HG03159 (cell line): ENCODE measurements around the gene CYP3A5.
"Not testable (repeated sequence)": the region's sequence is repeated elsewhere in the genome, so short reads cannot be mapped to it uniquely, and the experiment has no call there.

Experiments
- ATAC-seq: cut with Tn5 transposase; IDR thresholded peaks from one replicate; pipeline ENCODE4 v1.9.1; 2021; ENCODE audit warnings: mild to moderate bottlenecking, moderate library complexity; ENCODE audit not compliant: unreplicated experiment

CYP3A5 gene

DNA sequence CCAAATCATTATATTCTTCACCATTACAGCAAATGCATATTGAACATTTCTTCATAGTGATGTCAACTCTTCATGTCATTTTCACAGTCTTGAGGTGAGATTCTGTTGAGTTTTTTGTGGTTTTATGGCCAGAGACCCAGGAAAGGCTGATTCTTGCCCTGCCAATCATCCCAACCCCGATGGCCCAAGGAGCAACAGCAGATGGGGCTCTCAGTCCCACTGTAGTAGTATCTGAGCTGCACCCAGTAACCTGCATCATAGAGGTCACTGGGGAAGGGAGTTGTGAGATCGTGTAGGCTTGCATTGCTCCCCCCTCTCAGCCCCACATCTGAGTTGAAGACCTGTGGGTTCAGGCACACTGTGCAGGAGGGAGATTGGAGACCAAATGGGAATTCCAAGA is 36.3 kb downstream of the CYP3A5 start:
- no peak for ATAC-seq

DNA sequence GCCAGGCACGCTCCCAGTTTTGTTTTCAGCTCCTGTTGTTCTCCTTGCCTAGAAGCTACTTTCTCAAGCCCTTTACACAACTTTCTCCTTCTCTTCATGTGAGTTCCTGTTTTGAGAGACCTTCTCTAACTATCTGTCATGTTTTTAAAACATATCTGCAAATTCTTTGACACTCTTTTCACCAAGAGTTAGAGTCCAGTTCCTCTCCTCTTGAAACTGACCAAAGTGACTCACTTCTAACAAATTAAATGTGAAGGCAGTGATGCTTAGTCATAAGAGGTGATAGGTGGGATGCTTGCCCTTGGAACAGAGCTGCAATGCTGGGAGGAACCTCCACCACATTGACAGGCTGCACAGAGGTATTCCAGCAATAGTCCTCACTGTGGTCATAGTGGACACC is 37.8 kb downstream of the CYP3A5 start:
- no peak for ATAC-seq

- no peak for ATAC-seq
These were observed 40.5 kb downstream of the CYP3A5 start for GRCh38 chr7:99639267-99639666.

GRCh38 chr7:99638731-99639130 is 41.1 kb downstream of the CYP3A5 start:
- ATAC-seq = no peak

GRCh38 chr7:99637414-99637813 is 42.4 kb downstream of the CYP3A5 start:
- not testable (repeated sequence) for ATAC-seq

DNA sequence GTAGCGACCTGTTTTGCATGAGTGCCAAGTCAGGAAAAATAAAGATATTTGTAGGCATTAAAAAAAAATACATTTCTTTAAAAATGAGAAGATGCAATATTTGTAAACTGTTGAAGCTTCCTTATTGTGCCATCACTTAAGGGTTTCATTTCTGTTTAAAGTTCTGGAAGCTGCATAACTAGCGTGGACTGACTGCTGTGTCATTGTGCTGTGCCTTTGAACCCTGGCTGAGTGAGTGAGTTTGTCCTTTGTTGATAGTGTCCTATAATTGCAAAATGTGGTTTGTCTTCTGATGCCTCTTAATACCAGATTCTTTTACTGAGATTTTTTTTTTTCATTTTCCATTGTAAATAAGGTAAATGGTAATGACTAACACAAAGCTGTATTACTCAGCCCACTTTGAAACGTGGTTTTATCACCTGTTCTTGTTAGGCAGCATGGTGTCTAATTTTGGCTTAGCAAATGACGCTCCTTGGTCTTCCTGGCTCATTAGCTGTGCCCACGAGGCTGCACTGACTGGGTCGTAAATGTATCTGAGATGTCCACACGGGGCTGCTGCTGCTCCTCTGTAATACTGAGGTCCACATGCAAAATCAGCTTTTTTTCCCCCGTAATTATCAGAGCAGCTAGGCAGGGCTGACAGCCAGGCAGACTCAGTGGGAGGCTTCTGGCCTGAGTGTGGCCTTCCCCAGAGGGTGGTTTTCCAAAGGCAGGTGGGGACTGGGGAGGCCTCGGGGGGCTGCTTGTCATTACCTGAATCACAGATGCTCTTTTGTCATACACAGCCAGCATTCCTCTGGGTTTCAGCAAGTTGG is 48.3 kb downstream of the CYP3A5 start:
- ATAC-seq = no peak

DNA sequence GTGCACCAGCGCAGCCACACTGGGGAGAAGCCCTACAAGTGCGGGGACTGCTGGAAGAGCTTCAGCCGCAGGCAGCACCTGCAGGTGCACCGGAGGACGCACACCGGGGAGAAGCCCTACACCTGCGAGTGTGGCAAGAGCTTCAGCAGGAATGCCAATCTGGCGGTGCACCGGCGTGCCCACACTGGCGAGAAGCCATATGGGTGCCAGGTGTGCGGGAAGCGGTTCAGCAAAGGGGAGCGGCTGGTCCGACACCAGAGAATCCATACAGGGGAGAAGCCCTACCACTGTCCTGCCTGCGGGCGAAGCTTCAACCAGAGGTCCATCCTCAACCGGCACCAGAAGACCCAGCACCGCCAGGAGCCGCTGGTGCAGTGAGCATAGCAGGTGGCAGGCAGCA is 50.2 kb downstream of the CYP3A5 start:
- no peak for ATAC-seq

DNA sequence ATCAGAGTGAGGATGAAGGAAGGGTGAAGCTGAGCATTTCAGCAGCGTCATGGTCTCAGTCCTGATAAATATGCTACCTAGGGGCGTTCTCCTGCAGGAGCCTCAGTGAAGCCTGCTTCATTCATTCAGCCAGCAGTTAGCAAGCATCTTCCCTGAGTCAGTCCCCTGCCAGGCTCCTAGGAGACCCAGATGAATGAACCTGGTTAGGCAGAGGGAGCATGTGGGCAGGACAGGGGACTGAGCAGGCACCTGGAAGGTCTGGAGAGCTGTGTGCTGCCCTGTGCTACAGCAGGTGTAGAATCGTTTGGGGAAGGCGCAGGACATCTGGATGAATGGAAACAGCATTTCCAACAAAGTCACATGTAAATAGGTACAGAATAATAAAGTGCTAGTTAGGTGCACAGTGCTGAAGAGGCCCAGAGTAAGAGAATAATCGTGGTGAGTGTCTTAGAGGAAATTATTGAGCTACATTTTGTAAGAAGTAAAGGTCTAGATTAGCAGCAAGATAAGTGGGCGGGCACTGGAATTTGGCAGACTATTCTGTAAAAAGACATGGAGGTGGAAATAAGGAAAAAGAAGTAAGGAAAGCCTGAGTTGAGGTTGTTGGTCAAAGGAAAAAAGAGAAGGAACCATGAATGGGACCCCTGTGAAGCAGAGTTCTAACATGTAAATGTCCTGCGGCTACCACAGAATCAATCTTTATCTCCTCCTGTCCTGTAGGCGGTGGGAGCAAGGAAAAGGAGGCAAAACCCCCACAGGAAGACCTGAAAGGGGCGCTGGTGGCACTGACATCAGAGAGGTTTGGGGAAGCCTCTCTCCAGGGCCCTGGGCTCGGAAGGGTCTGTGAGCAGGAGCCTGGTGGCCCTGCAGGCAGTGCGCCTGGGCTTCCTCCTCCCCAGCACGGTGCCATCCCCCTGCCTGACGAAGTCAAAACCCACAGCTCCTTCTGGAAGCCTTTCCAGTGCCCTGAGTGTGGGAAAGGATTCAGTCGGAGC is 51.0 kb downstream of the CYP3A5 start:
- ATAC-seq = no peak

- no peak for ATAC-seq
These were observed 52.3 kb downstream of the CYP3A5 start for GRCh38 chr7:99627513-99627912.

- ATAC-seq = no peak
These were observed 53.1 kb downstream of the CYP3A5 start for GRCh38 chr7:99626661-99627060.

DNA sequence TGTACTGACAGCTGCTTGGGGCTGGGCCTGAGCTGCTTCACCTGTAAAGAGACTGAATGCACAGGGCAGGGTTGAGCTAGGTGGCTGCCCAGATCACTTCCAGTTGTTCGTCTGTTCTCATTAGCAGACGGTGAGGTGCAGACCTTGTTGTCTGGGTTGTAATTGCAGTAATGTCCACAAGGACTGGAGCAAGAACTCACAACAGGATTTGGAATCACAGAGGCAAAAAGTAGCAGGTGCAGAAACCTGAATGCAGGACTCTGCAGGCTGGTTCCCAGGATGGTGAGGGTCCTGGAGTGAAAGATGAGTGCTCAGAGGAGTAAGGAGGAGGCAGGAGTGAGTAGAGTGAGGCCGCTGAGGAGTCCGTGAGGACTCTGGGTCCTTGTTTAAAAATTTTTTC is 53.8 kb downstream of the CYP3A5 start:
- ATAC-seq = no peak

DNA sequence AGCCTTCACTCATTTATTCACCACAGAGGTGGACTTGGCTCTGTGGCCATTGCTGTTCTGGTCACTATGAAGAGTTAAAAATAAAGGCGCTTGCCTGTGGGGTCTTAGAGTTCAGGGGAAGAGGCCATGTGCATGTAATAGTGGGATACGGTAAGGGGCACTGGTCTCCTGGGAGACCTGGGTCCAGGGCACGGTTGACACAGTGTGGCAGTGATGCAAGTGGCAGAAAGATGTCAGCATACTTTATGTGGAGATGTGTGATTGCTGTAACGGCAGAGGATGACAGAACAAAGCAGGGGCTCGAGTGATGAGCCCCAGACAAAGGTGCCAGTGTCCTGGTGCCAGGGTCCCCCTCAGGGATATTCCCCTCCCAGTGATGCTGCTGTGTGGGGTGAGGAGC is 54.5 kb downstream of the CYP3A5 start:
- no peak for ATAC-seq

DNA sequence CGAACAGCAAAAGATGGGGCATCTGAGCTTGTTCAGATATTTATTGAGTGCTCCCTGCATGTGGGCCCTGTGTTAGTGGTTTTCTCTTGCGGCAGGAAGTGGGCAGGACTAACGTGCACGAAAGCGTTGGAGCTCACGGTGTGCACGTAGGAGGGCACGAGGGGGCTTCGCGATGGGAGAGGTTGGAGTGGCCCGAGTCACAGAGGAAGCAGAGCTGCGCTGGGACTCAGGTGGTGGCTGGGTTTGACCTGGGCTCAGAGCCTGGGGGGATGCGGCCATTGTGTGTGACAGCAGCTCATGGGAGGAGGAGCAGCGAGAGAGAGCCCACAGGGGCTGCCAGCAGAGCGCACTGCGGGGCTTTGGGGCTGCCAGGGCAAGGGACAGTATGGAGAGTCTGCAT is 55.3 kb downstream of the CYP3A5 start:
- no peak for ATAC-seq

DNA sequence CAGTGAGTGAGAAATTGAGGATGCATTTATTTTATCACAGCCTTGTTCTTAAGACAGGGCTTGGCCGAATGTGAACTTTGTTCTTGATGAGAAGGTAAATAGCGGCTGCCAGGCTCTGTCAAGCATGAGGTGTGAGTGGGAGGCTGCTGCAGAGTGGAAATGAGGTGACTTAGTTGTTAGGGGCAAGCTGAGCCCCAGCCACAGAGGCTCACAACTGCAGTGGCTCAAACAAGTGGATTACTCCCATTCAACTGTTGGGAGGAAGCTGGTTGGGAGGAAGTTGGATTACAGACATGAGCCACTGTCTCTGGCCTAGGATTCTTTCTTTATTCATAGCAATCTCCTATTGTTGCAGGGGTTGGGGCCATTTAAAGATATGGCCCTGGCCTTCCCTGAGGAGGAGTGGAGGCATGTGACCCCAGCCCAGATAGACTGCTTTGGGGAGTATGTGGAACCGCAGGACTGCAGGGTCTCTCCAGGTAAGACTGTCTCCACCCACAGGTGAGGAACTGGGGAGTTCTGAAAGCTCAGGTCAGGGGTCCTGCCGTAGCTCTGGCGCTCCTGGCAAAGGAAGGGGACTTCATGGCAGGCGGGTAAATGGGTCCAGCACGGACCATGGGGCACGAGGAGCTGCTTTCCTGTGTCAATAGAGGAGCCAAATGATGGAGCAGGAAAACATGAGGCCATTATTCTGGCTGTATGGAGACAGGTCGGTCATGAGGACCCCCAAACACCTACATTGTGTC is 55.9 kb downstream of the CYP3A5 start:
- ATAC-seq = no peak

DNA sequence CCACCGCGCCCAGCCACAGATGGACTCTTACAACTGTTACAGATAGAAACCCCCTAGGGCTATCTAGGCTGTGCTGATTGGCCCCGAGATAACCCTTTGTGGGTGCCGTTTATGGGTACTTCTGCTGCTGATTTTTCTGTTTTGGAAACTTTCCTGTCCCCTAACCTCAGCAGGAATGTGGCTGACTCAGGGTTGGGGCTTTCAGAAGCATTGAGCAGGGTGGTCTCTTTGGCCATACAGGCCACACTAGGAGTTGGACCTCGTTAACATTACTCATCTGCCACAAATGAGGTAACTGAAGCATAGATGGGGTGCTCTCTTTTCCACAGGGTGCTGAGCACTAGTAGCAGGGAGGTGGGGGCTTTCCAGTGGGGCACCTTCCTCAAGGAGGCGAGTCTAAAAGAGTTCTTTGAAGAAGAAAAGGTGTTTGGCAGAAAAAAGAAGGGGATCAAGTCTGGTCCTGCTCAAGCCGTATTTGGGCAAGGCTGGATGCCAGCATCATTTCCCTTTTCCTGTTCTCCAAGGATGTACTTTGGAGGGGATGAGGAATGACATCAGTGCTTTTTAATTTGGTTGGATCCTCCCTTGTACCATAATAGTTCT is 56.6 kb downstream of the CYP3A5 start:
- ATAC-seq = no peak

- ATAC-seq = no peak
These were observed 57.2 kb downstream of the CYP3A5 start for GRCh38 chr7:99622596-99622995.

- ATAC-seq = no peak
These were observed 58.5 kb downstream of the CYP3A5 start for GRCh38 chr7:99621271-99621670.

DNA sequence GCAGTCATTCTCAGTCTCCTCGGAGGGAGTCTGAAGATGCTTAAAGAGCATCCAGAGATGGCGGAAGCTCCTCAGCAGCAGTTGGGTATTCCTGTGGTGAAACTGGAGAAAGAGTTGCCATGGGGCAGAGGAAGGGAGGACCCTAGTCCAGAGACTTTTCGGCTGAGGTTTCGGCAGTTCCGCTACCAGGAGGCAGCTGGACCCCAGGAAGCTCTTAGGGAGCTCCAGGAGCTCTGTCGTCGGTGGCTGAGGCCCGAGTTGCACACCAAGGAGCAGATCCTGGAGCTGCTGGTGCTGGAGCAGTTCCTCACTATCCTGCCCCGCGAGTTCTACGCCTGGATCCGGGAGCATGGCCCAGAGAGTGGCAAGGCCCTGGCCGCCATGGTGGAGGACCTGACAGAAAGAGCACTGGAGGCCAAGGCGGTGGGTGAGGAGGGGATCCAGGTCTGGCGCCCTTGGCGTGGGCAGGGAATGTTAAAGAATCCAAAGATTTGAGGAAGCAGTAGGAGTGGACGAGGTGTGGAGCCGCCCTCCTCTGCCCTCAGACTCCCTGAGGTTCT is 60.1 kb downstream of the CYP3A5 start:
- ATAC-seq = no peak

DNA sequence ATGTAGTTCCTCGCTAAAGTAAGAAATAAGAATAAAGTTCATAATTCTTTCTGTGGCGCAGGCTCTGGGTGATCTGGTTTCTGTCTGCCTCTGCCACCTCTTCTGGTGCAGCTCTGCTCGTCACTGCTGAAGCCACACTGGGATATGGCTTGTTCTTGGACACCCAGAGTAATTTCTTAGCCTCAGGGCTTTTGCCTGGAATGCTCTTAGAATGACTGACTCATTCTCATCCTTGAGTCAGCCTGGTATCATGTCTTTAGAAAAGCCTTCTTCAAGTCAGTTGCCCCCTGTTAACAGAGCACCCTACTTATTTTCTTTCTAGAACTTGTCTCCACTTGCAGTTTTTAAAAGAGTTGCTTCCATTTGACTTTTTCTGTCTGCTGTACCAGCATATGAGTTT is 61.1 kb downstream of the CYP3A5 start:
- no peak for ATAC-seq

DNA sequence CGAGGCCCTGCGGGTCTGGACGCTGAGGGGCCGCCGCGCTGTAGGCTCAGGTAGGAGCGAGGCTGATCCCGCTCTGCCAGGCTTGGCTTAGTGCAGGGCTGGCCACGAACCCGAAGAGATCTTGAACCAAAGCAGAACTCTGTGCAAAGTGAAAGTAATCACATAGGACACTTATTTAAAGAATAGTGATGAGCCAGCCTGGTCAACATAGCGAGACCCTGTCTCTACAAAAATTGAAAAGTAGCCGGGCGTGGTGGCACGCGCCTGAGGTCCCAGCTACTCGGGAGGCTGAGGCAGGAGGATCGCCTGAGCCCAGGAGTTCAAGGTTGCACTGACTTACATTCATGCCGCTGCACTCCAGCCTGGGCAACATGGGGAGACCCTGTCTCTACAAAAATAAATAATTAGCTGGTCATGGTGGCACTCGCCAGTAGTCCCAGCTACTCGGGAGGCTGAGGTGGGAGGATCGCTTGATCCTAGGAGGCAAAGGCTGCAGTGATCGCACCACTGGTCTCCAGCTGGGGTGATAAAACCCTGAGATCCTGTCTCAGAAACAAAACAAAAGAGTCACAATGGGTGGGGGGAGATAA is 62.5 kb downstream of the CYP3A5 start:
- ATAC-seq = peak; percentile 38
